Activated CD4-positive, alpha-beta T cell treated with anti-CD3 and anti-CD28 coated beads for 36 hours (primary cell): ENCODE results near the gene EMP1. TPM values are rescaled to one million over a fixed set of nuclear protein-coding genes. Genes with fewer than 3 reads are reported as not detected.

Experiments
- ATAC-seq: fragments of 200-7000 bp; cut with Tn5 transposase; one replicate; pipeline ENCODE4 v1.10.0; 2021; ENCODE audit warnings: mild to moderate bottlenecking, moderate library complexity
- CTCF ChIA-PET: fragments of 350-600 bp; sonication (Branson Sonifier 250); formaldehyde crosslinking; loops from one replicate; lab custom pipeline; 2021; ENCODE audit warnings: antibody characterized with exemption; lab: Charles Lee
- POLR2A ChIA-PET: fragments of 350-600 bp; sonication (Branson Sonifier 250); formaldehyde crosslinking; loops from one replicate; lab custom pipeline; 2021; ENCODE audit warnings: antibody characterized with exemption, inconsistent platforms; lab: Charles Lee
- DNase-seq: peaks from one replicate; pipeline ENCODE4 v3.0.0-alpha.2; 2020
- H3K27ac Mint-ChIP-seq: one replicate; pipeline ENCODE4 v1.8.0; 2021; ENCODE audit warnings: mixed read lengths
- H3K27me3 Mint-ChIP-seq: one replicate; pipeline ENCODE4 v1.8.0; 2021; ENCODE audit warnings: mixed read lengths
- H3K36me3 Mint-ChIP-seq: one replicate; pipeline ENCODE4 v1.8.0; 2021; ENCODE audit warnings: low read depth, mixed read lengths
- H3K4me1 Mint-ChIP-seq: one replicate; pipeline ENCODE4 v1.8.0; 2021; ENCODE audit warnings: mixed read lengths
- H3K4me3 Mint-ChIP-seq: one replicate; pipeline ENCODE4 v1.8.0; 2021; ENCODE audit warnings: mild to moderate bottlenecking, moderate library complexity, mixed read lengths
- H3K9me3 Mint-ChIP-seq: one replicate; pipeline ENCODE4 v1.8.0; 2021; ENCODE audit warnings: low read depth, mixed read lengths
- intact Hi-C, 2 experiments: fragments of 100-400 bp; cut with DNase I in 1 of 2; cut with micrococcal nuclease in 1 of 2; formaldehyde crosslinking; loops; one replicate each; pipeline versions ENCODE4 v1.14.2 to v1.15.1; 2022 to 2024; cut with DNase I, micrococcal nuclease
- total RNA-seq, 2 experiments: library from RNA; stranded (reverse); gene quantifications; one replicate each; pipeline ENCODE4 v1.2.3, GENCODE V29; 2021

The EMP1 gene
- total RNA-seq, 2 experiments from 2014 or later, result 12.9 to 16.6 TPM

DNA sequence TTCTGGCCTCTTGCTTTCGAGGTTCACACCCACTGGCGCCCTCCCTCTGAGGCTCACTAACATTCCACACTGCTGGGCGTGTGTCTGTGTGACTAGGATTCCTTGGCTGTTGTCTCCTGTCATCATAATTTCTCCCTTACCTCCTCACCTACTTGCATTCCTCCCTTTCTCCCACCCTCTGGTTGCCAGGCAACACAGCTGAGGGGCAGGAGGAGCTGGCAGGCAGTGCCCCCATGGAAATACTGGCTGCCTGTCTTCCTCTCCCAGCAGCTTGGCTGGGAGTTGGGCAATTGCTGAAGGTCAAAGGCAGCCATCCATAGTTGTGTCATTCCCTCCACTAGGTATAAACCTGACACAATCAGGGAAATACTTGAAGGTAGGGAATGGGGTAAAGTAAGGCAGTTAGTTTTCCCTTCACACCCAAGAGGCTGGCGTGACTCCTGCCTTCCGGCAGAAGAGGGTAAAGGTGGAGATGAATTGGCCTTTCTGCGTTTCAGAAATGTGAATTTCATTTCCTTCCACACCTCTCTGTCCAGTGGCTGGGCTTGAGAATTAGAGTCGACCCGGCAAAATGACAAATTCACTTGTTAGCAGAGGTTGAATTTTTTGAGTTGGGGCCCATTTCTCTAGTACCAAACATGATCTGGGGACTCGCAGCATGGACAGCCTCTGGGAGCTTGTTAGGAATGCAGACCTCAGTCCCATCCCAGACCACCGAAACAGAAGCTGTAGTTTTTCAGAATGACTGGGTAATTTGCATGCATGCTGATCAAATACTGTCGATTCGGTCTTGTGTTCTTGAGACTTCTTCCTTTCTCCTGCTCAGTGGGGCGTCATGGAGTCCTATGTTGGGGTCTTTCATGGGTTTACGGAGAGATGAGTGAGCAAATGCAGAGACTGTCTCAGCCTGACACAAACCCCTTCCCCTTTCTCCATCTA, 24.3 kb upstream of the EMP1 start:
- Mint-ChIP-seq H3K27ac (no peak overlapping the region), H3K4me1 (peaks cover 19% of the 10 kb centered on the region), H3K36me3 (no peaks in the 10 kb centered on the region), H3K4me3 (no peak overlapping the region), H3K9me3 (no peaks in the 10 kb centered on the region), H3K27me3 (peaks cover 9% of the 10 kb centered on the region)
- ATAC-seq, result no peak
- DNase-seq, result no peak
- intact Hi-C loops, result loop anchor here (2.0 kb wide), 2 partner anchors 25 to 69 kb away; partner anchors contain the start of genes EMP1 (in 1 of the 2) and GSG1 (in 1 of the 2)
- ChIA-PET POLR2A (interaction anchor here (0.6 kb wide), 1 partner anchor 53 kb away, joined by 3 read pairs; no protein-coding TSS in a partner anchor), CTCF (interaction anchor here (0.5 to 1.4 kb wide), 4 partner anchors 40 to 411 kb away, joined by 3 read pairs; no protein-coding TSS in a partner anchor)

DNA sequence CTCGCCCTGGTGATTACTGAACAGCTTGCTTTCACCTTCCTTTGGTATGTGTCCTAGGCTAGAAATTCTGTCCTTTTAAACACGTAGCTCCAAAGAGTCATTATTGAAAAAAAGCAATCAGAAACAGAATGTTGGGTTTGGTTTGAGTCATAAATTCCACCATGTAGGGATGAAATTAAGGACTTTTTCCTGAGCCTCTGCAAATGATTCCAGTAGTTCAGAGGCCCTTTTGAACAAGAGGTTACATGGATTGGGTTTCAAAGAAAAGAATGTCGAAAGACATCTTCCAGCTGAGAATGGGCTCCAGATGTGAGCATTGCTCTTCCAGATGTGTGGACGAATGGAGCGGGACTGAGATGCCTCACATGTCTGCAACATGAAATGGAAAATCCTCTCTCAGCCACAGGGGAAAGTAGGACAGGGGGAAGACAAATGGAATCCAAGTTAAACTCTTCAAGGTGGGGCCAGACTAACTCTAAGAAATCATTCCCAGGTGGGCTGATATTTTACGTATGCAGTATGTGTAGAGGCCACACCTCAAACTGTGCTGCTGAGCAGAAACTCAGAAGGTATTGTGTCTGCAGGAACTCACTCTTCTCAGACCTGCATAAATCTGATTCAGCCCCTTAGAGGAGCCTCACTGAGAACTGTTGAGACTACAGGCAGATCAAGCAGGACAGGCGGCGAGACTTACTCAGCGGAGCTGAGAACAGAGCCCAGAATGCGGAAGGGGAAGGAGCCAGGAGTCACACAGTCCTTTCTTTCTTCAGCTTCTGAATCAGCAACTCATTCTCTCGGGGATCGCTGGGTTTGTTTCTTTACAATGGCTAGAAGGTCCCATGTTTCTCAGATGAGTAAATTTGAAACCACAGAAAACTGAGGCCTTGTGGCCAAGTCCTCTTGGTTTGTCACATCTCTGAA, 23.3 kb upstream of the EMP1 start:
- ATAC-seq (peak; percentile 98), DNase-seq (peak; percentile 76)
- POLR2A ChIA-PET, result interaction anchor here (0.6 kb wide), 1 partner anchor 54 kb away, joined by 3 read pairs; no protein-coding TSS in a partner anchor
- intact Hi-C loops, result loop anchor here (1.0 to 2.0 kb wide), 3 partner anchors 8 to 70 kb away; partner anchors contain the start of genes EMP1 (in 1 of the 2) and GSG1 (in 1 of the 2)
- CTCF ChIA-PET, result interaction anchor here (0.6 to 1.4 kb wide), 3 partner anchors 68 to 163 kb away, joined by 3 to 4 read pairs (median 3); no protein-coding TSS in a partner anchor
- Mint-ChIP-seq H3K4me3 (no peak overlapping the region), H3K27ac (no peak overlapping the region), H3K9me3 (no peaks in the 10 kb centered on the region), H3K4me1 (peaks cover 25% of the 10 kb centered on the region), H3K27me3 (peaks cover 13% of the 10 kb centered on the region), H3K36me3 (no peaks in the 10 kb centered on the region)

DNA sequence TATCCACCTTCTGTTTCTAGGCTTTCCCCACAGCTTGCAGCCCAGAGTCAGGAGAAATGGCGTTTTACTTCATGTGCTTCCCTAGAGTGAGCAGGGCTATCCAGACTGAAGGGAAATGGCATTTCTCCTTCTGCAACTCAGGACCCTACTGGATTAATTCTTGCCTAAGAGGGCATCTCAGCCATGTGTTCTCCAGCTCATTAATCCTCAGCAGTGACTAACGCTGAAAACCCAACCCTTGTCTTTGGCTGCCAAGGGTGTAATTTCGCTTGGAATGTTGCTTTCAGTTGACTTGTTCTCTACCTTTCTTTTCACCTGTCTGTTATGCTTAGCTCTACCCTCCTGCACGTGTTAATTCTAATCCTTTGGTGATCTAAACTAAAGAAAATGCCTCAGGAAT, 21.0 kb upstream of the EMP1 start:
- Mint-ChIP-seq H3K27me3 (peaks cover 11% of the 10 kb centered on the region), H3K4me1 (peaks cover 41% of the 10 kb centered on the region), H3K36me3 (no peaks in the 10 kb centered on the region), H3K4me3 (no peak overlapping the region), H3K9me3 (no peaks in the 10 kb centered on the region), H3K27ac (no peak overlapping the region)
- DNase-seq (no peak), ATAC-seq (no peak)
- ChIA-PET CTCF (interaction anchor here (0.8 to 1.6 kb wide), 4 partner anchors 20 to 620 kb away, joined by 3 to 4 read pairs (median 3); no protein-coding TSS in a partner anchor), POLR2A (interaction anchor here (0.5 kb wide), 1 partner anchor 22 kb away, joined by 5 read pairs; no protein-coding TSS in a partner anchor)
- intact Hi-C loops, result no loop called here

DNA sequence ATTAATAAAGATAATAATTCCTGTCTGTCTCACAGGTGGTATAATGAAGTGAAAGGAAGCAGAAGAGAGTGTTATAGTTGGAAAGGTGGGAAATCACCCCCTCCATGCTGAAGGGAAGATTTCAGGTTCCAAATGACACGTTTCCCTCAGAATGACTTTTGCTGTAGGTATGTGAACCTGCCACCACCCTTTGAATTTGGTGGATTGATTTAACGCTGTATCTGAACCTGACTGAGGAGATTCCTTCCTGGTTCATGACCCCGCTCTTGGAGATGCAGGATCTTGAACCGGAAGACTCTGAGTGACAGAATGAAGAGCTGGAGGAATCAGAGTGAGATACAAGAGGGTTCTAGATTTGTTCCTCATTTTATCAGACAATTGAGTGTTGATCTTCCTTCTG, 20.3 kb upstream of the EMP1 start:
- ATAC-seq, result no peak
- ChIA-PET CTCF (interaction anchor here (1.6 kb wide), 1 partner anchor 20 kb away, joined by 4 read pairs; no protein-coding TSS in a partner anchor), POLR2A (no interaction called here)
- H3K27me3 Mint-ChIP-seq, result peaks cover 6% of the 10 kb centered on the region
- intact Hi-C loops, result no loop called here
- no peak for DNase-seq
- H3K36me3 Mint-ChIP-seq, result no peaks in the 10 kb centered on the region
- no peak overlapping the region for H3K4me3 Mint-ChIP-seq
- no peak overlapping the region for H3K27ac Mint-ChIP-seq
- no peaks in the 10 kb centered on the region for H3K9me3 Mint-ChIP-seq
- peaks cover 41% of the 10 kb centered on the region for H3K4me1 Mint-ChIP-seq

DNA sequence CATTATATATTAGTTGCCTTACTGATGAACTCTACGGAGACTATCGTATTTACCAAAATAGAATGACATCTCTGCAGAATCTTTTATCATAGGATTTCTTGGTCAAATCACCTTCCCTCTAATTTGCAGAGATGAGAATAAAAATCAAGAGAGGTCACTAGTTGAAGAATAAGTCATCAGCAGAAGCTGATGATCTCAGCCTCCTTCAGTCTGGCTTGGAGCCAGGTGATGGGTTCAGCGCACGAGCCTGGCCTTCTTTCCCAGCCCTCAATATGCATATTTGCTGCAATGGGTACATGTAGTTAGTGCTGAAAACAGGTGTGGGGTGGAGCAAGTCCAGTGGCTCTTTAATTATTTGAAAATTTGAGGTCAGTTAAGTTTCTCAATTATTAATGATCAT, 19.2 kb upstream of the EMP1 start:
- H3K27ac Mint-ChIP-seq, result no peak overlapping the region

DNA sequence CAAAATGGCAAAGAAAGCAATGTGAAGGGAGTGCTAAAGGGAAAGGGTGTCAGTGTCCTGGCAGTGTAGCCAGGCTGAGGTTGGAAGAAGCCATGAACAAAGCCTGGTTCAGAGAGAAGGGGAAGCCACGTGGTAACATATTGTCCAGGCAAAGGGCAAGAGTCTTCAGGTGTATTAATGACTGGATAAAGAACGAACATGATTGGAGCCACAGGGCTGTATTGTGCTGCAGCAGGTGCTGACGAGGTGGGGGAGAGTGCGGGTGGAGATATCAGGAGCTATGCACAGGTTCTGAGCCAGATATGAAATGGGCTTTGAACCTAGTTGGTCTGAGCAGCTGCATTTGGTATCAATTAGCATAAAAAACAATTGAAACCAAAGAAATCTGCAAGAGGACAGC, 18.6 kb upstream of the EMP1 start:
- Mint-ChIP-seq H3K27ac (no peak overlapping the region), H3K9me3 (no peaks in the 10 kb centered on the region), H3K4me3 (no peak overlapping the region), H3K4me1 (peaks cover 36% of the 10 kb centered on the region), H3K27me3 (peaks cover 7% of the 10 kb centered on the region), H3K36me3 (no peaks in the 10 kb centered on the region)
- DNase-seq (no peak), ATAC-seq (no peak)
- intact Hi-C loops, result no loop called here
- POLR2A ChIA-PET, result no interaction called here
- CTCF ChIA-PET, result interaction anchor here (1.0 to 2.1 kb wide), 3 partner anchors 11 to 109 kb away, joined by 3 to 4 read pairs (median 3); no protein-coding TSS in a partner anchor

More for the DNA sequence above, 19.2 kb upstream of the EMP1 start:
- Mint-ChIP-seq H3K4me3 (no peak overlapping the region), H3K36me3 (no peaks in the 10 kb centered on the region), H3K27me3 (peaks cover 4% of the 10 kb centered on the region), H3K4me1 (peaks cover 41% of the 10 kb centered on the region), H3K9me3 (no peaks in the 10 kb centered on the region)
- POLR2A ChIA-PET, result interaction anchor here (0.5 kb wide), 1 partner anchor 89 kb away, joined by 3 read pairs; no protein-coding TSS in a partner anchor
- intact Hi-C loops, result no loop called here
- CTCF ChIA-PET, result interaction anchor here (2.1 kb wide), 1 partner anchor 16 kb away, joined by 4 read pairs; no protein-coding TSS in a partner anchor
- ATAC-seq, result no peak
- DNase-seq, result no peak

DNA sequence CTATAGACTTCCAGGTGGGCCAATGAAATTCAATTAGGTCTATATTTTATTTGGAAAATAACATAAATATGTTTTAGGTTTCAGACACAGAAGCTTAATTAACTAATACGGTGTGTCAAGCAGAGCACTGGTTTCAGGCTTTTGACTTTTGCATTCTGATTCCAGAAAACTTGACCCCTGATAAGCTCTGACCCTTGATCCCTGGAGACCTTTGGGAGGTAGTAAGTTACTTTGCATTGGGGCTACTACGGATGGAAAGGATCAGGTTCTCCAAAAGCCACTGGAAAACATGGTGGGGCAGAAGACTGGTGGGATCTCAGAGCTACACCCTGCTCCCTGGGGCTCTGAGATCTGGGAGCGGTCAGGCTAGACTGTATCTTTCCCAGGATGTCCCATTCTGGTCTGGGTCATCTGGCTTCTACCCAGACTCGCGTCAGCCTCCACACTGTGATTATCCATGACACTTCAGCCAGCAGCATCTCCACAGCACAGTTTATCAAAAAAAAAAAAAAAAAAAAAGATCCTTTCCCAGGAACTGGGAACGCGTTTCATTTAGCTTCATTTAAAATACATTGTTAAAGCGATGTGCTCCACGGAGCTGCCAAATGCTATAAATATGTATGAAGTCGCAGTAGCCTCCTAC, 17.8 kb upstream of the EMP1 start:
- POLR2A ChIA-PET, result interaction anchor here (0.7 kb wide), 1 partner anchor 1168 kb away, joined by 3 read pairs; no protein-coding TSS in a partner anchor
- no peak for DNase-seq
- Mint-ChIP-seq H3K27me3 (peaks cover 7% of the 10 kb centered on the region), H3K9me3 (no peaks in the 10 kb centered on the region), H3K4me3 (peak overlapping the region; percentile 54), H3K36me3 (no peaks in the 10 kb centered on the region), H3K4me1 (peaks cover 30% of the 10 kb centered on the region), H3K27ac (no peak overlapping the region)
- no peak for ATAC-seq
- CTCF ChIA-PET, result interaction anchor here (0.6 to 2.1 kb wide), 9 partner anchors 10 to 277 kb away, joined by 3 to 17 read pairs (median 4); no protein-coding TSS in a partner anchor
- intact Hi-C loops, result no loop called here

DNA sequence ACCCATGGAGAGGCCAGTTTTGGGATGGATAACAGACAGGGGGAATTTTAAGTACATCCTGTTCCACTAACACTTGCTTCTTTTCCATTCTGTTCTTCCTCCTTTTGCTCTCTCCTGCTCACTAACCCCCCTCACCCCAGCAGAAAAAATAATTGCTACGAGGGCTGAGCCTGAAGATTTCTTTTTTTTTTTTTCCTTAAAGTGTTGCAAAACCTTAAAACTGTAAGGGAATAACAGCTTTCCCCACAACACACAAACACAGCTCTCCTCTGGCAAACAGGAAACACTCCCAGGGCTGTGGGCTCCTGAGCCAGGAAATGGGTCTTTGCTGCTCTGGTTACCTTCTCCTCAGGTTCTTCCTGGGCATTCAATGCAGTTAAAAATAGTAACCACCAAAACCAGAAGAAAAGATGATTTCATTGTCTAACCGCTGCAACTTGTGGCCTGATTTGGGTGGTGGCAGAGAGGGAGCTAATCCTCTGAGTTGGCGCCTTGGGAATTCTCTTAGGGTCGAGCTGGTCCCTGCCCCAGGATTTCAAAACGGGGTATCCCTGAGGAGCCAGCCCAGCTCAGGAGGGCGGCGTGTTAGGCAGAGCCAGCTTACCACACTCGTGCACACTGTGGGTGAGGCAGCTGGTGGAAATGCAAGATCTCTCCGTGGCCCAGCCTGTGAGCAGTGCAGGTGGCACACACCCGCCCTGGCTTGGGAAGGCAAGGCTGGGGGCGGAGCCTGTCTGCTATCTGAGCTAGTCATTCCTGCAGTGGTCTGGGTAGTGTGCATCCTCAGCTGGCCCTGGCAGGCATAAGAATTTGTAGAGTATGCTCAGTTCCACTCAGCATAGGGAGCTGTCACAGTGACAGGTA, 17.1 kb upstream of the EMP1 start:
- Mint-ChIP-seq H3K4me3 (peak overlapping the region; percentile 54), H3K9me3 (no peaks in the 10 kb centered on the region), H3K4me1 (peaks cover 26% of the 10 kb centered on the region), H3K36me3 (no peaks in the 10 kb centered on the region), H3K27ac (peak overlapping the region; percentile 74), H3K27me3 (peaks cover 9% of the 10 kb centered on the region)
- POLR2A ChIA-PET, result interaction anchor here (0.7 to 1.1 kb wide), 2 partner anchors 17 to 1169 kb away, joined by 3 to 5 read pairs; partner anchors contain the start of gene EMP1
- ATAC-seq, result peak; percentile 96
- DNase-seq, result peak; percentile 83
- intact Hi-C loops, result no loop called here
- CTCF ChIA-PET, result interaction anchor here (0.6 to 2.1 kb wide), 11 partner anchors 9 to 278 kb away, joined by 3 to 17 read pairs (median 4); no protein-coding TSS in a partner anchor

DNA sequence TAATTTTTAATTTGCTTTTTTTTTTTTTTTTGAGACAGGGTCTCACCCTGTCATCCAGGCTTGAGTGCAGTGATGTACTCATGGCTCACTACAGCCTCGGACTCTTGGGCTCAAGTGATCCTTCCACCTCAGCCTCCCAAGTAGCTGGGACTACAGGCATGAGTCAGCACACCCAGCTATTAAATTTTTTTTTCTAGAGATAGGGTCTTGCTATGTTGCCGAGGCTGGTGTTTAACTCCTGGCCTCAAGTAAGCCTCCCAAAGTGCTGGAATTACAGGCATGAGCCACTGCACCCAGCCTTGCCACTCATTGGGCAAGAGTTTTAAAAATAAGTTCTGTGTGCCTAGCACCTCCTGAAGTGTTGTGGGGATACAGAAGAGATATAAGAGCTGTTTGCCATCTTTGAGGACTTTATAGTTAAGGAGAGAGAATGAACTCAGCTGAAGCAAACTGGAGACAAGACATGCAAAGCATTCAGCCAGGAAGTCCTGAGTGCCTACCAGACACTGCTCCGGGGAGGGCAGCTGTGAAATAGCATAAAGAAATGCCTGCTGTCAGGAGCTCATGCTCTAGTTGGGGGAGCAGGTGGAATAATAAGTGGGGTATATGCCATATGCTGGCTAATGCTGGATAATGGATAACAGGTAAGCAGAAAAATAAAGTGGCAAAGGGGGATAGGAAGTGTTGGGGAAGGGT, 15.0 kb upstream of the EMP1 start:
- H3K9me3 Mint-ChIP-seq, result no peaks in the 10 kb centered on the region

More for the DNA sequence above, 15.0 kb upstream of the EMP1 start:
- DNase-seq, result no peak
- CTCF ChIA-PET, result no interaction called here
- H3K27ac Mint-ChIP-seq, result no peak overlapping the region
- ATAC-seq, result no peak
- H3K27me3 Mint-ChIP-seq, result peaks cover 9% of the 10 kb centered on the region
- H3K4me3 Mint-ChIP-seq, result no peak overlapping the region
- POLR2A ChIA-PET, result no interaction called here
- H3K4me1 Mint-ChIP-seq, result peaks cover 25% of the 10 kb centered on the region
- no peaks in the 10 kb centered on the region for H3K36me3 Mint-ChIP-seq
- intact Hi-C loops, result no loop called here
